Smooth muscle cell (in vitro differentiated cells): ENCODE data around the gene RBP5. TPM values are rescaled to one million over a fixed set of nuclear protein-coding genes. Genes with fewer than 3 reads are reported as not detected.

ENCODE experiments used
- DNase-seq: peaks from one replicate; lab custom pipeline; 2025; ENCODE audit not compliant: unreplicated experiment; lab: John Stamatoyannopoulos, UW
- H2AFZ ChIP-seq: fragments of 200-600 bp; sonication (generic); 2 replicates; pipeline ENCODE4 v1.6.0; 2016; ENCODE audit warnings: antibody characterized with exemption, low read depth, mild to moderate bottlenecking
- H3F3A ChIP-seq: fragments of 200-600 bp; sonication (generic); 2 replicates; pipeline ENCODE4 v1.6.0; 2017; ENCODE audit warnings: antibody characterized with exemption, low read depth
- H3K27ac ChIP-seq: fragments of 200-600 bp; sonication (generic); 2 replicates; pipeline ENCODE4 v1.5.1; 2016; ENCODE audit warnings: low read depth, mild to moderate bottlenecking
- H3K27me3 ChIP-seq: fragments of 200-600 bp; sonication (generic); 2 replicates; pipeline ENCODE4 v1.6.1; 2016; ENCODE audit warnings: low read depth, mild to moderate bottlenecking
- H3K36me3 ChIP-seq: fragments of 200-600 bp; sonication (generic); 2 replicates; pipeline ENCODE4 v1.5.1; 2016; ENCODE audit warnings: low read depth
- H3K4me1 ChIP-seq: fragments of 200-600 bp; sonication (generic); 2 replicates; pipeline ENCODE4 v1.5.1; 2016; ENCODE audit warnings: low read depth
- H3K4me2 ChIP-seq: fragments of 200-600 bp; sonication (generic); 2 replicates; pipeline ENCODE4 v1.6.0; 2016; ENCODE audit warnings: mild to moderate bottlenecking
- H3K4me3 ChIP-seq: fragments of 200-600 bp; sonication (generic); 2 replicates; pipeline ENCODE4 v1.5.1; 2016; ENCODE audit warnings: mild to moderate bottlenecking
- H3K79me2 ChIP-seq: fragments of 200-600 bp; sonication (generic); 2 replicates; pipeline ENCODE4 v1.6.0; 2016; ENCODE audit warnings: low read depth, mild to moderate bottlenecking
- H3K9ac ChIP-seq: fragments of 200-600 bp; sonication (generic); 2 replicates; pipeline ENCODE4 v1.6.0; 2016; ENCODE audit warnings: low read depth
- H3K9me3 ChIP-seq: fragments of 200-600 bp; sonication (generic); replicated peaks from 2 replicates; pipeline ENCODE4 v1.5.1; 2016; ENCODE audit warnings: low read depth
- H4K20me1 ChIP-seq: fragments of 200-600 bp; sonication (generic); 2 replicates; pipeline ENCODE4 v1.6.0; 2016; ENCODE audit warnings: low read depth
- CTCF ChIP-seq: fragments of 200-600 bp; sonication (generic); IDR thresholded peaks from 2 replicates; pipeline ENCODE4 v1.5.1; 2017; ENCODE audit warnings: borderline replicate concordance, mild to moderate bottlenecking, antibody characterized with exemption; ENCODE audit not compliant: insufficient read depth, poor library complexity, severe bottlenecking
- WGBS: methylation state at CpG from one replicate; pipeline ENCODE4 v1.1.7; 2016; ENCODE audit warnings: low lambda C conversion rate; 5-methylcytosine and 5-hydroxymethylcytosine counted together
- polyA plus RNA-seq: library from polyadenylated mRNA; unstranded; fragments of >200 nt; fragmentation: Nextera tagmentation; extraction: Ambion mirVana; gene quantifications from 2 replicates; pipeline ENCODE4 v1.2.1, GENCODE V29; 2016
- total RNA-seq: library from RNA; depleted of rRNA; stranded (reverse); fragments of >200 nt; gene quantifications from 2 replicates; pipeline ENCODE4 v1.2.3, GENCODE V29; 2014

RBP5 gene
- total and polyA plus RNA-seq, 2 experiments from 2014 or later, result 0.21 TPM; not detected in 1

- Histone ChIP-seq H3K4me1 (no peaks in the 10 kb centered on the region), H3K36me3 (no peaks in the 10 kb centered on the region), H3F3A (no peaks in the 10 kb centered on the region), H4K20me1 (peaks cover 7% of the 10 kb centered on the region), H3K9me3 (no peaks in the 10 kb centered on the region), H3K4me2 (no peak overlapping the region), H2AFZ (no peak overlapping the region), H3K4me3 (no peak overlapping the region), H3K27ac (no peak overlapping the region), H3K27me3 (no peaks in the 10 kb centered on the region), H3K79me2 (no peaks in the 10 kb centered on the region), H3K9ac (no peak overlapping the region)
- DNase-seq, result no peak
- 94% methylated on average over 6 of the region's 6 CpGs for WGBS
- TF ChIP-seq CTCF, result no peak
Measured at GRCh38 chr12:7114851-7115250, 13.8 kb downstream of the RBP5 start.

- WGBS, result 92% methylated on average over 11 of the region's 11 CpGs
Measured at GRCh38 chr12:7114008-7114407, 14.7 kb downstream of the RBP5 start.

GRCh38 chr12:7113389-7113871 lies 15.3 kb downstream of the RBP5 start:
- H3K27ac ChIP-seq, result no peak overlapping the region
- H2AFZ ChIP-seq, result no peak overlapping the region
- no peak overlapping the region for H3K4me3 ChIP-seq

More at GRCh38 chr12:7114008-7114407, 14.7 kb downstream of the RBP5 start:
- no peaks in the 10 kb centered on the region for H3K27me3 ChIP-seq
- TF ChIP-seq CTCF, result no peak
- H3K4me2 ChIP-seq, result no peak overlapping the region
- H3K9me3 ChIP-seq, result no peaks in the 10 kb centered on the region
- H3F3A ChIP-seq, result no peaks in the 10 kb centered on the region
- no peaks in the 10 kb centered on the region for H3K79me2 ChIP-seq
- H3K9ac ChIP-seq, result no peak overlapping the region
- H3K27ac ChIP-seq, result no peak overlapping the region
- DNase-seq, result no peak
- no peak overlapping the region for H2AFZ ChIP-seq
- H3K4me3 ChIP-seq, result no peak overlapping the region
- peaks cover 7% of the 10 kb centered on the region for H4K20me1 ChIP-seq
- H3K4me1 ChIP-seq, result no peaks in the 10 kb centered on the region
- no peaks in the 10 kb centered on the region for H3K36me3 ChIP-seq

More at GRCh38 chr12:7113389-7113871, 15.3 kb downstream of the RBP5 start:
- H3K9ac ChIP-seq, result no peak overlapping the region
- no peaks in the 10 kb centered on the region for H3K79me2 ChIP-seq
- H3F3A ChIP-seq, result no peaks in the 10 kb centered on the region
- peak; percentile 80 for TF ChIP-seq CTCF
- peaks cover 7% of the 10 kb centered on the region for H4K20me1 ChIP-seq
- no peaks in the 10 kb centered on the region for H3K4me1 ChIP-seq
- no peaks in the 10 kb centered on the region for H3K36me3 ChIP-seq
- H3K4me2 ChIP-seq, result no peak overlapping the region
- H3K27me3 ChIP-seq, result no peaks in the 10 kb centered on the region
- DNase-seq, result no peak
- 38% methylated on average over 5 of the region's 5 CpGs for WGBS
- no peaks in the 10 kb centered on the region for H3K9me3 ChIP-seq
